ENCODE data around the gene GABARAPL1. TPM values are rescaled to one million over a fixed set of nuclear protein-coding genes. Genes with fewer than 3 reads are reported as not detected.

Gene GABARAPL1
- total RNA-seq, 1 donor from 2014 or later: 4.2 TPM

Other genes starting within 250 kb of the GABARAPL1 start
- gene CLEC12A, start 241.5 kb upstream of the GABARAPL1 start, total RNA-seq: 1.7 and 1.9 TPM in 2 replicates
- gene CLEC1B, start 213.8 kb upstream of the GABARAPL1 start, total RNA-seq: not detected in 2 replicates
- gene CLEC12B, start 202.2 kb upstream of the GABARAPL1 start, total RNA-seq: 0.15 and 0.32 TPM in 2 replicates
- gene CLEC9A, start 182.2 kb upstream of the GABARAPL1 start, total RNA-seq: not detected in 2 replicates
- gene CLEC1A, start 113.9 kb upstream of the GABARAPL1 start, total RNA-seq: not detected in 2 replicates
- 0.73 and 0.83 TPM in 2 replicates for gene CLEC7A, start 82.7 kb upstream of the GABARAPL1 start, total RNA-seq
- not detected in 2 replicates for gene OLR1, start 40.7 kb upstream of the GABARAPL1 start, total RNA-seq
- gene TMEM52B, start 33.8 kb upstream of the GABARAPL1 start, total RNA-seq: not detected in 2 replicates
- gene KLRD1, start 95.0 kb downstream of the GABARAPL1 start, total RNA-seq: 2.5 and 4.9 TPM in 2 replicates
- 0.12 TPM in 1 of 2 replicates, not detected in the other for gene KLRK1, start 177.2 kb downstream of the GABARAPL1 start, total RNA-seq
- not detected in 2 replicates for gene KLRC4, start 196.9 kb downstream of the GABARAPL1 start, total RNA-seq
- not detected in 2 replicates for gene KLRC3, start 207.7 kb downstream of the GABARAPL1 start, total RNA-seq
- not detected in 2 replicates for gene KLRC2, start 223.1 kb downstream of the GABARAPL1 start, total RNA-seq
- gene KLRC1, start 240.5 kb downstream of the GABARAPL1 start, total RNA-seq: not detected in 2 replicates